Measurements from ENCODE around the gene TBC1D10B. TPM values are rescaled to one million over a fixed set of nuclear protein-coding genes. Genes with fewer than 3 reads are reported as not detected.
A peak's percentile ranks its signal among the peaks of the same experiment; 100 is the strongest.

TBC1D10B gene
- total and polyA plus RNA-seq, 7 donors, result 14.5 to 38.3 (median 24.6) TPM

DNA sequence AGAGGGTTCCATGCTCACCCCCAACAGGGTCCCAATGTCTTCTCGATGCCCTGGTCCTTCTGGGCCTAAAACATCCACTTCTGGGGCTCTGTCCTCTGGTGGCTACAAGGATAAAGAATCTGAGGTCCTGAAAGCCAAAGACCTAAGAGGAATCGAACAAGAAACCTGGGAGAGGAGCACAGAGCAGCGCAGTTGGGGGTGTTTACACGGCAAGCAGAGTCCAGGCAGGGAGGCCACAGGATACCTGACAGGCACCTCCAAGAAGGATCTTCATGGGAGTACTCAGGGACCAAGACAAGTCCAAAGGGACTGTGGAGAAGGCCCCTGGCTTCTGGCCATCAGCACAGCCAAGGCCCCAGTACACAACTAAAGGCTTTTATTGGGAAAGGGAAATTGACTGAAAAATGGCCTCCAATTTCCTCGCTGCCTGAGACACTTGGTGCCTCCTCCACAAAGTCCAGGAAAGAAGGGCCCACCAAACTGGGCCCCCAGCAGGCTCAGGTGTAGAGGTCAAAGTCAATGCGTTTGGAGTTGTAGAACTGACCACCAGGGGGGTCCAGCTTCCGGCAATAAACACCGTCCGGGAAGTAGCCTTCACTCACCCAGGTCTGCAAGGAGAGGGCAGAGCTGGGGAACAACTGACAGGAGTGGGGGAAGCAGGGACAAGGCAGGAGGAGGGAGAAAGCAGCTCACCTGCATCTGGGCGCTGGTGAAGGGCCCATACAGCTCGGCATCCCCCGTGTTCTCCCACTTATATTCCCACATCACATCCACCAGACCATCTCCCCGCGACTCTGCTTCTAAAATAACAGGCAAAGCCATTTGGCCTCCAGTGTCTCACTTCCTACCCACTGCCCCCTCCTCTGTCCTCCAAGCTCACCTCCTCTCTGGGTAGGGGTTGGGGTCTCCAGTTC lies 17.5 kb downstream of the TBC1D10B start:
- DNase-seq, result no peak
- peaks cover 0 to 45% (median 19%) of the 10 kb centered on the region in 4 donors for H3K36me3 ChIP-seq
- no peak for TF ChIP-seq POLR2A (IDR thresholded peaks at IDR 0.05)
- TF ChIP-seq, protein P1, sequence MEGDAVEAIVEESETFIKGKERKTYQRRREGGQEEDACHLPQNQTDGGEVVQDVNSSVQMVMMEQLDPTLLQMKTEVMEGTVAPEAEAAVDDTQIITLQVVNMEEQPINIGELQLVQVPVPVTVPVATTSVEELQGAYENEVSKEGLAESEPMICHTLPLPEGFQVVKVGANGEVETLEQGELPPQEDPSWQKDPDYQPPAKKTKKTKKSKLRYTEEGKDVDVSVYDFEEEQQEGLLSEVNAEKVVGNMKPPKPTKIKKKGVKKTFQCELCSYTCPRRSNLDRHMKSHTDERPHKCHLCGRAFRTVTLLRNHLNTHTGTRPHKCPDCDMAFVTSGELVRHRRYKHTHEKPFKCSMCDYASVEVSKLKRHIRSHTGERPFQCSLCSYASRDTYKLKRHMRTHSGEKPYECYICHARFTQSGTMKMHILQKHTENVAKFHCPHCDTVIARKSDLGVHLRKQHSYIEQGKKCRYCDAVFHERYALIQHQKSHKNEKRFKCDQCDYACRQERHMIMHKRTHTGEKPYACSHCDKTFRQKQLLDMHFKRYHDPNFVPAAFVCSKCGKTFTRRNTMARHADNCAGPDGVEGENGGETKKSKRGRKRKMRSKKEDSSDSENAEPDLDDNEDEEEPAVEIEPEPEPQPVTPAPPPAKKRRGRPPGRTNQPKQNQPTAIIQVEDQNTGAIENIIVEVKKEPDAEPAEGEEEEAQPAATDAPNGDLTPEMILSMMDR (IDR thresholded peaks at IDR 0.05), result no peak
- no peak for TF ChIP-seq POLR2AphosphoS5 (IDR thresholded peaks at IDR 0.05)
- TF ChIP-seq EP300 (IDR thresholded peaks at IDR 0.05), result no peak
- peaks cover 0 to 58% (median 50%) of the 10 kb centered on the region in 4 donors for H3K4me1 ChIP-seq
- 89 to 91% methylated on average over 14 of the region's 14 CpGs for WGBS, 2 donors
- no peaks in the 10 kb centered on the region for H3K27me3 ChIP-seq
- H3K4me3 ChIP-seq, result no peak overlapping the region
- no peaks in the 10 kb centered on the region for H3K9me3 ChIP-seq
- intact Hi-C loops (cut with DNase I), result loop anchor here (1.0 to 2.0 kb wide), 2 partner anchors 17 to 54 kb away; partner anchors contain the start of gene ZNF771
- peak overlapping the region; percentile 93 to 99 (median 96) for H3K27ac ChIP-seq

DNA sequence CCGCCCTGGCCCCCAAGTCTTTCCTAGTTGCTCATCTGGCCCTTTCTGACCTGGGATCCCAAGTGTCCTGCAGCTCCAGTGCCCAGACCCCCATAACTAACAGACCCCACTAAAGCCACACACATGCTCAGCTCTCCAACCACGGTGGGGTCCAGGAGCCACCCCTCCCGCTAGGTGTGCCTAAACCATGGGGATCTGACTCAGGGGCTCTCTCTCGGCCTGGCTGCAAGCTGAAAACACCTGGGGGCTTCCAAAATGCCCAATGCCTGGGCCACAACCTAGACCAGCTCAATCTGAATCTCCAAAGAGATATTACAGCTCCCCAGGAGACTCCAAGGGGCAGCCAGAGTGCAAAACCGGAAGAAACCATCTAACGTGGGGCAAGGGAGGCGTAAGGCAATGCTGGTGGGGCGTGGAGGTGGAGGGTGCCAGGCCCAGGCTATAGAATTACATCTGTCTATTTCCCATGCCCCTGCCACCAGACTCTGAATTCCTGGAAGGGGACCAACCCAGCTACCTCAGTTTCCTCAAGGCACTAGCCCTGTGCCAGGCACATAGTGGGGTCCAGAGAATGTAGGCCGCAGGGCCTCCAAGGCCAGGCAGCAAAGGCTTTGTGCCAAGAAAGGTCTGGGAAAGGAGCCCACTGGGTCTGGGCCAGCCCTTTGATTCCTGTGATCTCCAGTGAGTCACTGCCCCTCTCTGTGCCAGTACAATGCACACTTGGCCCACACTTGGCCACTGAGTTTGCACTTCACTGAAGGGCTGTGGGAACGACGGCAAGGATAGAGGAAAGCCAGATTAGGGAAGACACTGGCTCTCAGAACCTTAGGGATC lies 18.5 kb downstream of the TBC1D10B start:
- Histone ChIP-seq H3K27me3 (no peaks in the 10 kb centered on the region), H3K4me3 (no peak overlapping the region), H3K4me1 (peaks cover 0 to 53% (median 49%) of the 10 kb centered on the region in 4 donors), H3K27ac (peak overlapping the region; percentile 79 to 99 (median 94)), H3K9me3 (no peaks in the 10 kb centered on the region), H3K36me3 (peaks cover 0 to 40% (median 14%) of the 10 kb centered on the region in 4 donors)
- WGBS, 2 donors, result 81 to 82% methylated on average over 11 of the region's 11 CpGs
- TF ChIP-seq POLR2AphosphoS5 (IDR thresholded peaks at IDR 0.05) (peak; percentile 64 to 81 (median 79)), POLR2A (IDR thresholded peaks at IDR 0.05) (no peak), EP300 (IDR thresholded peaks at IDR 0.05) (no peak)
- TF ChIP-seq, protein P1 (IDR thresholded peaks at IDR 0.05), result no peak
- peak; percentile 94 for DNase-seq
- intact Hi-C loops (cut with DNase I), result loop anchor here (1.0 to 2.0 kb wide), 2 partner anchors 17 to 55 kb away; partner anchors contain the start of gene ZNF771

DNA sequence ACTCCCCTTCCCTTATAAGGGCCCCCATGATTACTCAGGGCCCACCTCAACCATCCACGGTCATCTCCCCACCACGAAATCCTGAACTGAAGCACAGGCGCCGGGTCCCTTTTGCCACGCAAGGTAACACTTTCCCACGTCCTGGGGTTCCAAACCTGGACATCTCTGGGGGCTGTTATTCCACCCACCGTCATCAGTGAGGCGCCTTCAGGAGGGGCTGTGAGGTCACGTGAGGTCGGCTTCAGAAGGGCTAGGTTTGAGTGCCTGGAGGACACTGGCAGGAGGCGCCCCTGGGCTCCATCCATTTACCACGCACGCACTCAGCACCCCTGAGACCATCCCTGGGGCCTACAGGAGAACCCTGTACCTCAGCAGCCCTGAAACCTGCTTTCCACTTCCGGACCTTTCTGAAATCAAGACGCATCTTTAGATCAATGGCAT lies 19.3 kb downstream of the TBC1D10B start:
- WGBS, 2 donors, result 91 to 92% methylated on average over 15 of the region's 15 CpGs
- no peak for DNase-seq
- peaks cover 0 to 40% (median 14%) of the 10 kb centered on the region in 4 donors for H3K36me3 ChIP-seq
- peak overlapping the region; percentile 79 to 99 (median 94) for H3K27ac ChIP-seq
- peaks cover 0 to 45% (median 42%) of the 10 kb centered on the region in 4 donors for H3K4me1 ChIP-seq
- intact Hi-C loops (cut with DNase I), result no loop called here
- no peak overlapping the region for H3K4me3 ChIP-seq
- TF ChIP-seq POLR2AphosphoS5 (IDR thresholded peaks at IDR 0.05) (no peak), POLR2A (IDR thresholded peaks at IDR 0.05) (no peak), EP300 (IDR thresholded peaks at IDR 0.05) (no peak)
- TF ChIP-seq, protein P1 (IDR thresholded peaks at IDR 0.05), result no peak
- no peaks in the 10 kb centered on the region for H3K27me3 ChIP-seq
- H3K9me3 ChIP-seq, result no peaks in the 10 kb centered on the region

DNA sequence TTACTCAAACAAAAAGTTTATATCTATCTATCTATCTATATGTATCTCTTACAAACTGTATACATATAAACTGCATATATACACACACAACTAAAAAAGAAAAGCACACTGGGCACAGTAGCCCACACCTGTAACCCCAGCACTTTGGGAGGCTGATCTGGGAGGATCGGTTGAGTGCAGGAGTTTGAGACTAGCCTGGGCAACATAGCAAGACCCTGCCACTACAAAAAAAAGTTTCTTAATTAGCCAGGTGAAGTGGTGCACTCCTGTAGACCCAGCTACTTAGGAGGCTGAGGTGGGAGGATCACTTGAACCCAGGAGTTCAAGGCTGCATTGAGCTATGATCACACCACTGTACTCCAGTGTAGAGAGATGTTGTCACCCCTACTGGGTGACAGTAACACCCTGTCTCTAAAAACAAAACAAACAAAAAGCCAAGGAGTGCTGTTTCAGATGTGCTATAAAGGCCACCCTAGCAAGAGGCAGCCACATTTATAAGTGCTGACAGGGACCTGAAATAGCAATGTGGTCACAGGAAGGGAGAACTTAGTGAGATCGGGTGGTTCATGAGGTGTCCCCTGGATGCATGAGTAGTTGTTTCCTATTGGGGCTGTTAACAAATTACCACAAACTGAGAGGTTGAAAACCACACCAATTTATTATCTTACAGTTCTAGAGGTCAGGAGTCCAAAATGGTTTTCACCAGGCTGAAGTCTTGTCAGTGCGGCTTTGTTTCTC lies 20.0 kb downstream of the TBC1D10B start:
- intact Hi-C loops (cut with DNase I), result no loop called here
- DNase-seq, result no peak
- H3K27ac ChIP-seq, result peak overlapping the region in 1 of 4 donors; percentile 99

More for the DNA sequence above, 20.0 kb downstream of the TBC1D10B start:
- 70 to 72% methylated on average over 3 of the region's 3 CpGs for WGBS, 2 donors
- Histone ChIP-seq H3K27me3 (no peaks in the 10 kb centered on the region), H3K4me3 (no peak overlapping the region), H3K36me3 (peaks cover 0 to 40% (median 14%) of the 10 kb centered on the region in 4 donors), H3K9me3 (no peaks in the 10 kb centered on the region), H3K4me1 (peaks cover 0 to 39% (median 36%) of the 10 kb centered on the region in 4 donors)
- TF ChIP-seq POLR2AphosphoS5 (IDR thresholded peaks at IDR 0.05) (no peak), EP300 (IDR thresholded peaks at IDR 0.05) (no peak), POLR2A (IDR thresholded peaks at IDR 0.05) (no peak)
- TF ChIP-seq, protein P1 (IDR thresholded peaks at IDR 0.05), result no peak

Data from sigmoid colon (tissue), 7 donors.